Neural cell (in vitro differentiated cells): Measurements from ENCODE around the gene CDC42BPB. TPM values are rescaled to one million over a fixed set of nuclear protein-coding genes. Genes with fewer than 3 reads are reported as not detected.

ENCODE experiments used
- H2AFZ ChIP-seq: fragments of 200-600, 300-800 bp; sonication (generic), shearing (Covaris generic); 2 replicates; pipeline ENCODE4 v1.6.0; 2014; ENCODE audit warnings: low read depth, mild to moderate bottlenecking, antibody characterized with exemption, low read length, moderate library complexity
- H3F3A ChIP-seq: fragments of 200-600 bp; shearing (Covaris generic); 2 replicates; pipeline ENCODE4 v1.6.1; 2016; ENCODE audit warnings: mild to moderate bottlenecking, moderate library complexity, mixed read lengths, antibody characterized with exemption, low read length; ENCODE audit not compliant: insufficient read depth, poor library complexity, severe bottlenecking
- H3K27ac ChIP-seq: fragments of 200-600, 300-800 bp; sonication (generic), shearing (Covaris generic); 2 replicates; pipeline ENCODE4 v1.5.1; 2014; ENCODE audit warnings: mild to moderate bottlenecking, low read length, moderate library complexity
- H3K27me3 ChIP-seq: fragments of 300-800, 200-600 bp; sonication (generic), shearing (Covaris generic); 2 replicates; pipeline ENCODE4 v1.6.0; 2014; ENCODE audit warnings: mild to moderate bottlenecking, low read depth, low read length, moderate library complexity; ENCODE audit not compliant: insufficient read depth
- H3K36me3 ChIP-seq: fragments of 300-800, 200-600 bp; sonication (generic), shearing (Covaris generic); 2 replicates; pipeline ENCODE4 v1.5.1; 2014; ENCODE audit warnings: mild to moderate bottlenecking, antibody characterized with exemption, low read length, moderate library complexity; ENCODE audit not compliant: insufficient read depth
- H3K4me2 ChIP-seq: fragments of 300-800, 200-600 bp; sonication (generic), shearing (Covaris generic); 2 replicates; pipeline ENCODE4 v1.6.0; 2014; ENCODE audit warnings: mild to moderate bottlenecking, low read length
- H3K4me3 ChIP-seq: fragments of 300-800, 200-600 bp; sonication (generic), shearing (Covaris generic); 2 replicates; pipeline ENCODE4 v1.5.1; 2014; ENCODE audit warnings: mild to moderate bottlenecking, low read length, moderate library complexity
- H3K79me2 ChIP-seq: fragments of 200-600 bp; shearing (Covaris generic); replicated peaks from 2 replicates; pipeline ENCODE4 v1.6.0; 2014; ENCODE audit warnings: mild to moderate bottlenecking, low read length, moderate library complexity; ENCODE audit not compliant: insufficient read depth
- H3K9ac ChIP-seq: fragments of 300-800, 200-600 bp; sonication (generic), shearing (Covaris generic); 2 replicates; pipeline ENCODE4 v1.6.1; 2016; ENCODE audit warnings: mild to moderate bottlenecking, low read length, mixed read lengths
- H3K9me2 ChIP-seq: fragments of 200-600 bp; shearing (Covaris generic); 2 replicates; pipeline ENCODE4 v1.6.1; 2016; ENCODE audit warnings: mild to moderate bottlenecking, low read length, mixed read lengths; ENCODE audit not compliant: insufficient read depth
- H3K9me3 ChIP-seq: fragments of 200-600, 300-800 bp; sonication (generic), shearing (Covaris generic); 2 replicates; pipeline ENCODE4 v1.6.1; 2016; ENCODE audit warnings: mild to moderate bottlenecking, mixed run types, low read length, moderate library complexity, mixed read lengths
- H4K20me1 ChIP-seq: fragments of 200-600 bp; shearing (Covaris generic); 2 replicates; pipeline ENCODE4 v1.6.1; 2016; ENCODE audit warnings: mild to moderate bottlenecking, mixed run types; ENCODE audit not compliant: insufficient read depth
- CTCF ChIP-seq: fragments of 450-650 bp; IDR thresholded peaks from 2 replicates; pipeline ENCODE4 v1.5.1; 2014; ENCODE audit warnings: antibody characterized with exemption, mild to moderate bottlenecking, moderate library complexity; ENCODE audit not compliant: poor library complexity, severe bottlenecking
- EP300 ChIP-seq: fragments of 450-650 bp; conservative IDR thresholded peaks from 2 replicates; pipeline ENCODE4 v1.6.1; 2014; ENCODE audit warnings: antibody characterized with exemption, mild to moderate bottlenecking, moderate library complexity; ENCODE audit not compliant: poor library complexity, severe bottlenecking
- EZH2 ChIP-seq: fragments of 200-600, 300-800 bp; shearing (Covaris generic), sonication (generic); IDR thresholded peaks from 2 replicates; pipeline ENCODE4 v1.6.1; 2014; ENCODE audit warnings: antibody characterized with exemption, low read length, borderline replicate concordance, mild to moderate bottlenecking; ENCODE audit not compliant: insufficient read depth, poor library complexity, severe bottlenecking
- MXI1 ChIP-seq: fragments of 450-650 bp; conservative IDR thresholded peaks from 2 replicates; pipeline ENCODE4 v1.6.1; 2014; ENCODE audit warnings: antibody characterized with exemption, mild to moderate bottlenecking; ENCODE audit not compliant: poor library complexity, severe bottlenecking
- POLR2AphosphoS5 ChIP-seq: IDR thresholded peaks from 2 replicates; pipeline ENCODE4 v1.6.1; 2012
- RAD21 ChIP-seq: fragments of 450-650 bp; conservative IDR thresholded peaks from 2 replicates; pipeline ENCODE4 v1.6.1; 2014; ENCODE audit warnings: antibody characterized with exemption, mild to moderate bottlenecking, moderate library complexity
- REST ChIP-seq: IDR thresholded peaks from 2 replicates; pipeline ENCODE4 v1.6.1; 2012; ENCODE audit warnings: borderline replicate concordance
- SMC3 ChIP-seq: fragments of 450-650 bp; conservative IDR thresholded peaks from 2 replicates; pipeline ENCODE4 v1.6.1; 2014; ENCODE audit warnings: antibody characterized with exemption, mild to moderate bottlenecking, moderate library complexity; ENCODE audit not compliant: poor library complexity
- TAF1 ChIP-seq: IDR thresholded peaks from 2 replicates; pipeline ENCODE4 v1.6.1; 2012; ENCODE audit warnings: low read depth
- polyA plus RNA-seq: library from polyadenylated mRNA; depleted of rRNA; stranded (reverse); fragments of >200 nt; gene quantifications from 2 replicates; pipeline ENCODE4 v1.2.3, GENCODE V29; 2014

The CDC42BPB gene
- polyA plus RNA-seq, 1 donor from 2014 or later = 43.8 TPM

- Histone ChIP-seq H3K4me3 (no peak overlapping the region), H3K9ac (no peak overlapping the region), H3K27me3 (no peaks in the 10 kb centered on the region), H3K4me2 (no peak overlapping the region), H3K36me3 (peaks cover 16% of the 10 kb centered on the region), H4K20me1 (no peaks in the 10 kb centered on the region), H3K9me2 (no peaks in the 10 kb centered on the region), H3K9me3 (no peaks in the 10 kb centered on the region), H3K27ac (no peak overlapping the region), H3K79me2 (no peaks in the 10 kb centered on the region), H3F3A (no peaks in the 10 kb centered on the region), H2AFZ (no peak overlapping the region)
- TF ChIP-seq REST (no peak), EP300 (no peak), SMC3 (no peak), CTCF (no peak), MXI1 (no peak), POLR2AphosphoS5 (no peak), TAF1 (no peak), RAD21 (no peak), EZH2 (no peak)
Measured at GRCh38 chr14:102969901-102970300, 87.4 kb downstream of the CDC42BPB start.

- Histone ChIP-seq H3F3A (no peaks in the 10 kb centered on the region), H3K4me2 (no peak overlapping the region), H3K9ac (no peak overlapping the region), H3K9me2 (no peaks in the 10 kb centered on the region), H3K27me3 (no peaks in the 10 kb centered on the region), H3K4me3 (no peak overlapping the region), H3K9me3 (no peaks in the 10 kb centered on the region), H4K20me1 (no peaks in the 10 kb centered on the region), H3K27ac (no peak overlapping the region), H3K79me2 (no peaks in the 10 kb centered on the region), H3K36me3 (peaks cover 19% of the 10 kb centered on the region), H2AFZ (no peak overlapping the region)
- TF ChIP-seq SMC3 (no peak), TAF1 (no peak), EP300 (no peak), POLR2AphosphoS5 (no peak), CTCF (no peak), MXI1 (no peak), RAD21 (no peak), REST (no peak), EZH2 (no peak)
Measured at GRCh38 chr14:102969060-102969791, 88.1 kb downstream of the CDC42BPB start.
